Measurements from ENCODE around the gene UBE2S. TPM values are rescaled to one million over a fixed set of nuclear protein-coding genes. Genes with fewer than 3 reads are reported as not detected.
"Not testable (repeated sequence)": the region's sequence is repeated elsewhere in the genome, so short reads cannot be mapped to it uniquely, and the experiment has no call there.

Gene UBE2S
- total and polyA plus RNA-seq, 2 of the 8 experiments (the other 6 are each of a cell fraction or from before 2014, with no cell fraction given): 398 to 530 TPM

GRCh38 chr19:55409179-55409578 is 1.6 kb upstream of the UBE2S start:
- Histone ChIP-seq H4K91ac (replicated peaks; ENCODE audit: insufficient read length, low read length) (peak overlapping the region; percentile 100), H3K79me2 (ENCODE audit: control insufficient read depth in 1 of 2, insufficient read depth in 2 of 2, low read length in 2 of 2) (peaks cover 12 to 26% of the 10 kb centered on the region in 2 experiments), H3K79me1 (ENCODE audit: low read depth, low read length) (peaks cover 15% of the 10 kb centered on the region), H3K36me3 (ENCODE audit: control insufficient read depth in 2 of 4, insufficient read depth in 4 of 4, low read length in 3 of 4) (peaks cover 8 to 26% (median 19%) of the 10 kb centered on the region in 4 experiments), H4K20me1 (replicated peaks in 1 of 2; ENCODE audit: control insufficient read depth in 1 of 2, insufficient read depth in 2 of 2, low read length in 2 of 2) (peaks cover 17 to 19% of the 10 kb centered on the region in 2 experiments), H3K18ac (ENCODE audit: extremely low read depth, low read length) (0 out of 2 replicates have a peak overlapping the region, but pooled peaks have one; percentile 99), H3K4me2 (ENCODE audit: insufficient read depth in 1 of 2, low read depth in 2 of 2, low read length in 2 of 2) (peak overlapping the region in 1 of 2 experiments; percentile 99; a peak in 1 of 4 replicates), H2BK5ac (ENCODE audit: low read depth, low read length) (peak overlapping the region; percentile 97; the same call in 1 of the 2 replicates), H3K4me1 (replicated peaks in 1 of 4; ENCODE audit: control insufficient read depth in 3 of 4, insufficient read depth in 4 of 4, low read length in 3 of 4) (peaks cover 0 to 20% (median 13%) of the 10 kb centered on the region in 4 experiments; a peak in 6 of 7 replicates), H3K23me2 (ENCODE audit: low read depth, low read length) (peaks cover 13% of the 10 kb centered on the region), H2AK5ac (ENCODE audit: low read depth, low read length) (peak overlapping the region; percentile 95; the same call in 1 of the 2 replicates)
- not testable (repeated sequence) for H4K5ac ChIP-seq (ENCODE audit: insufficient read length, low read depth, low read length); H4K8ac ChIP-seq (ENCODE audit: extremely low read depth, insufficient read depth, low read length); H3K9me3 ChIP-seq (ENCODE audit: insufficient read depth in 2 of 2, low read depth in 1 of 2, low read length in 1 of 2); H3K27me3 ChIP-seq (replicated peaks in 1 of 4; ENCODE audit: control insufficient read depth in 3 of 4, extremely low read depth in 1 of 4, insufficient read depth in 3 of 4, low read length in 3 of 4); H2BK20ac ChIP-seq (ENCODE audit: low read length); H3K4ac ChIP-seq (replicated peaks; ENCODE audit: insufficient read length, low read depth, low read length); H3K23ac ChIP-seq (ENCODE audit: insufficient read length); H2BK15ac ChIP-seq (ENCODE audit: low read length); H3K56ac ChIP-seq (replicated peaks; ENCODE audit: insufficient read length, low read depth, low read length); H3K14ac ChIP-seq (ENCODE audit: insufficient read length); H3K27ac ChIP-seq (ENCODE audit: low read depth, low read length); H2BK12ac ChIP-seq (ENCODE audit: low read depth, low read length); H3K9ac ChIP-seq (replicated peaks in 1 of 4; ENCODE audit: extremely low read depth in 1 of 4, low read depth in 3 of 4, low read length in 3 of 4); FAIRE-seq; H2BK120ac ChIP-seq (replicated peaks; ENCODE audit: low read depth, low read length); H3K4me3 ChIP-seq (ENCODE audit: extremely low read depth in 1 of 4, insufficient read depth in 2 of 4, low read depth in 3 of 4, low read length in 4 of 4); H2AFZ ChIP-seq (ENCODE audit: low read length); DNase-seq (ENCODE audit: low read depth in 1 of 2, low spot score in 2 of 2)
- 95% methylated on average over 8 of the region's 8 CpGs; no CpG with 5 or more reads in 1 of the 2 experiments for WGBS, 2 experiments (ENCODE audit: extremely low coverage in 1 of 2, insufficient coverage in 1 of 2, insufficient read length in 1 of 2, insufficient replicate concordance in 2 of 2, low coverage in 1 of 2, low lambda C conversion rate in 2 of 2, missing lambda C conversion rate in 1 of 2)
- ChIA-PET CTCF (ENCODE audit: partially characterized antibody) (interaction anchor here (0.6 to 2.1 kb wide), 4 partner anchors 9 to 95 kb away, joined by 3 to 7 read pairs (median 6); no protein-coding TSS in a partner anchor), POLR2A (ENCODE audit: partially characterized antibody) (interaction anchor here (0.7 to 34.6 kb wide), 12 partner anchors 10 to 518 kb away, joined by 3 to 874 read pairs (median 4); partner anchors contain the start of genes HSPBP1, RPL28, TMEM238 and UBE2S)

Measured in H1 (cell line).